Activated T-cell treated with anti-CD3 and anti-CD28 coated beads, Interleukin-2, amount 50 U/mL, for 4 hours (primary cell): Measurements from ENCODE around the gene KDM4C. TPM values are rescaled to one million over a fixed set of nuclear protein-coding genes. Genes with fewer than 3 reads are reported as not detected.

Experiments
- ATAC-seq, 2 donors: fragments of 200-7000 bp; cut with Tn5 transposase; one replicate each; pipeline ENCODE4 v1.10.0; 2021
- DNase-seq: peaks from one replicate; pipeline ENCODE4 v3.0.0-alpha.2; 2020
- H3K27me3 Mint-ChIP-seq: one replicate; pipeline ENCODE4 v1.8.0; 2021; ENCODE audit warnings: low read depth, mixed read lengths
- H3K36me3 Mint-ChIP-seq: one replicate; pipeline ENCODE4 v1.8.0; 2022; ENCODE audit warnings: mixed read lengths; ENCODE audit not compliant: insufficient read depth
- H3K4me1 Mint-ChIP-seq: one replicate; pipeline ENCODE4 v1.8.0; 2021; ENCODE audit warnings: low read depth, mixed read lengths
- H3K4me3 Mint-ChIP-seq: one replicate; pipeline ENCODE4 v1.8.0; 2021; ENCODE audit warnings: mild to moderate bottlenecking, moderate library complexity, mixed read lengths
- H3K9me3 Mint-ChIP-seq: one replicate; pipeline ENCODE4 v1.8.0; 2021; ENCODE audit warnings: mixed read lengths
- total RNA-seq, 3 donors: library from RNA; stranded (reverse); gene quantifications; one replicate each; pipeline ENCODE4 v1.2.1, GENCODE V29; 2021

KDM4C gene
- total RNA-seq, 3 donors from 2014 or later = 22.9 to 26.5 (median 25.6) TPM

DNA sequence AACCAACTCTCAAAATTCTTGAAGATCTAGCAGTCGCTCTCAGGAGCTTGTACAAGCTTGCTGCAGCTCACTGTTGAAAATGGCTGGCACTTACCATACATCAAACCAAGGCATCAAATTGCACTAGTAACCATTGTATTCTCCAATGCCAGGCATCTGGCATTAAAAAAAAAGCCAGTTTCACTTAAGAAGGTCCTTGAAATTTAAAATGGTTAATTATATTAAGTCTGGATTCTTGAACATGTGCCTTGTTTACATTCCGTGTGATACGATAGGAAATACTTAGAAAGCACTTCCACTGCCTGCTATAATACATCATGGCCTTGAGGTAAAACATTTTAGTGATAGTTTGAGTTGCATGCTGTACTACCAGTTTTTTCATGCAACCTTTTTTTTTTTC lies 300.7 kb downstream of the KDM4C start:
- ATAC-seq = no peak
- peaks cover 19% of the 10 kb centered on the region for H3K36me3 Mint-ChIP-seq

DNA sequence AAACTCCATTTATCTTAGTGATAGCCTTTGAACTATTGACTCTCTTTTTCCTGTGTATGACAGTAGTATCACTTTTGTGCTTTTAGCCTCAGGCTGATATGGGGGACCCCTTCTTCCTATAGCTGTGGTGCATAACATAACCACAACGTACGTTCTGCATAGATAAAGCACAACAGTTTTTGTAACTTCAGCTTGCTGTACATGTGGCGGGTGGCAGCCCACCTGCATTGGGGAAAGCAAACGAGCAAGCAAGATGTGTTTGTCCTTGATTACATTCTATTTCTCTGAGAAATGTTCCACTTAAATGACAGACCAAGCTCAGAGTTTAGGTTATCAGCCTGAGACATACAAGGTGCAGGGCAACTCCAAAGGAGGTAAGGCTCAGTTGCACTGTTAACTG lies 309.4 kb downstream of the KDM4C start:
- no peak for ATAC-seq
- DNase-seq = no peak

More for the DNA sequence above, 300.7 kb downstream of the KDM4C start:
- H3K9me3 Mint-ChIP-seq = no peaks in the 10 kb centered on the region
- H3K27me3 Mint-ChIP-seq = no peaks in the 10 kb centered on the region
- peaks cover 2% of the 10 kb centered on the region for H3K4me1 Mint-ChIP-seq
- DNase-seq = no peak
- H3K4me3 Mint-ChIP-seq = no peak overlapping the region

DNA sequence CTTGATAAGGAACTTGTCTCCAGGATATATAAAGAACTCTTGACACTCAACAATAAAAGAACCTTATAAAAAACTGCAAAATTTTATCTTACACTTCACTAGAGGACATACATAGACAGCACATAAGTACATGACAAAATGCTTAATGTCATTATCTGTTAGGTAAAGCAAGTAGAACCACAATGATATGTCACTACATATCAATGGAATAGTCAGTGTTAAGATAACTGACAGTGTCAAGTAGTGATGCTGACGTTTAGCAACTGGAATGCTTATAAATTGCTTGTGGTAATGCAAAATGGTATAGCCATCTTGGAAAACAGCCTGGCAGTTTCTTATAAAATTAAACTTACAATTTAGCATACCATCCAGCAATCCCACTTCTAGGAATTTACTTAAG lies 314.1 kb downstream of the KDM4C start:
- Mint-ChIP-seq H3K4me1 (no peaks in the 10 kb centered on the region), H3K9me3 (no peaks in the 10 kb centered on the region), H3K36me3 (peaks cover 29% of the 10 kb centered on the region), H3K27me3 (no peaks in the 10 kb centered on the region), H3K4me3 (no peak overlapping the region)
- DNase-seq (no peak), ATAC-seq (no peak)

More for the DNA sequence above, 309.4 kb downstream of the KDM4C start:
- H3K36me3 Mint-ChIP-seq = peaks cover 17% of the 10 kb centered on the region
- no peaks in the 10 kb centered on the region for H3K27me3 Mint-ChIP-seq
- H3K4me1 Mint-ChIP-seq = no peaks in the 10 kb centered on the region
- no peaks in the 10 kb centered on the region for H3K9me3 Mint-ChIP-seq
- no peak overlapping the region for H3K4me3 Mint-ChIP-seq

DNA sequence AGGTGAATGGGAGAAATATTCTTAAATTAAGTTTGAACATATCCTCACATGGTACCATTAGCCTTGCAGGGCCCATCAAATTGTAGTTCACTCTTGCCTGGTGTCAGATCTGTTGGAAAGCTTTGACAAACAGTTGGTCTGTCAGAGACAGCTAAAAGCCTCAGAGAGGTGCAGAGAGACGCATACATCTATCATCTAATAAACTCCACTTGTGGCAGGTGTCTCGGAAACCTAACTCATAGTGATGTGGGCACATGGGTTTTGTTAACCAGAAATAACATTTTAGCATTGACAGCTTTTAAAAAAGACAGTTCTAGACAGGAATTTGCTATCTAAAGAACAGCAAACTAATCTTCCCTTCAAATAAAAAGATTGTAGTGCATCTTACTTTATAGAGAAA lies 315.9 kb downstream of the KDM4C start:
- ATAC-seq (no peak), DNase-seq (no peak)
- H3K9me3 Mint-ChIP-seq = no peaks in the 10 kb centered on the region
- no peaks in the 10 kb centered on the region for H3K27me3 Mint-ChIP-seq
- H3K36me3 Mint-ChIP-seq = peaks cover 36% of the 10 kb centered on the region
- H3K4me1 Mint-ChIP-seq = no peaks in the 10 kb centered on the region
- no peak overlapping the region for H3K4me3 Mint-ChIP-seq

DNA sequence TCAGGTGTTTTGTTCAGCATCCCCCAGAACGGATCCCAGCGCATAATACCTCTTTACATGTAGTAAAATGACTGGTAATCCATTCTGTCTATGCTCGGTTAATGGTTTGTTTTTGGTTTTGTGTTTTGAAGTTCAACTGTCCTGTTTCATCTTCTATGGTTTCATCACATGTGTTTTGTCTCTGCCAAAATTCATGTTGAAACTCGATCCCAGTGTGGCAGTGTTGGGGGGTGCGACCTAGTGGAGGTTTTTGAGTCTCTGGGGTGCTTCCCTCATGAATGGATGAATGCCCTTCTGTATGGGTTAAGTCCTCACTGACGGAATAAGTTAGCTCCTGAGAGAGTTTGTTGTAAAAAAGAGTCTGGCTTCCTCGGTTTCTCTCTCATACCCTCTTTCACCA lies 317.4 kb downstream of the KDM4C start:
- ATAC-seq (no peak), DNase-seq (no peak)
- H3K36me3 Mint-ChIP-seq = peaks cover 44% of the 10 kb centered on the region
- no peaks in the 10 kb centered on the region for H3K4me1 Mint-ChIP-seq
- H3K4me3 Mint-ChIP-seq = no peak overlapping the region
- H3K9me3 Mint-ChIP-seq = no peaks in the 10 kb centered on the region
- H3K27me3 Mint-ChIP-seq = no peaks in the 10 kb centered on the region

DNA sequence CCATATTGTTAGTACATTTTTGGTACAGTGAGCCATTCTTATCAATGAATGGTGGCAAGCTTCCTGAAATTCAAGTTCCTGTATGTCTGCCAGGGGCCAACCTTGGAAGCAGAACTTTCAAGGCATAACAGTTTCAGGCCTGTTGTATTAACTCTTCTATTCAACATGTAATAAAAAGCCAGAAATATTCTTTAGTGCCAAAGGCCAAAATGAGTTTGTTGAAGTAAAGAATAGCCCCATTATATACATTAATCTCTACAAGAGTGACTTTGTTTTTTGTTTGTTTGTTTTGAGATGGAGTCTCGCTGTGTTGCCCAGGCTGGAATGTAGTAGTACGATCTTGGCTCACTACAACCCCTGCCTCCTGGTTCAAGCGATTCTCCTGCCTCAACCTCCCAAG lies 321.3 kb downstream of the KDM4C start:
- DNase-seq (no peak), ATAC-seq (no peak)
- Mint-ChIP-seq H3K4me3 (no peak overlapping the region), H3K4me1 (no peaks in the 10 kb centered on the region), H3K27me3 (no peaks in the 10 kb centered on the region), H3K36me3 (peaks cover 45% of the 10 kb centered on the region), H3K9me3 (no peaks in the 10 kb centered on the region)

DNA sequence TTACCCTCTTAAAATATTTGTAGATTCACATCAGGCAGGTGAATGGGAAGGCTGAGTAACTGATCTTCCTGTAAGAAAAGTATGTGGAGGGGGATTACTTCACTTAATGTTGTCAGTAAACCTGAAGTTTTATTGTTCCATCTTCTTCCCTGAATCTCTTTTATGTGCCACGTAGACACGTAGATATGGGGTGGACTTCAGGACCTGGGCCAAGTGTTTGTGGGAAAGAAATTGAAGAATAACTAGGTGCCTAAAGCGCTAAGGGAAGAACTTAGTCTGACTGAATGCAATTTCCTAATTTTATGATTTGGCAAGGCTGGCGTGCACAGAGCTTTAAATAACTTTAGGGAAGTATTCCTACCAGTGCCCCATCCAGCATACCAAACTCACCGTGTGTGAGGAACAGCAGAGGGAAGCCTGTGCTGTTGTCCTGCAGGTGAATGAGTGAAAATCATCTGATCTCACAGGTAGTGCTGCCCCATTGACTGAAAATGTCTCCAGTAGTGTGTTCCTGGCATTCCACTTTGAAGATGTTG lies 323.4 kb downstream of the KDM4C start:
- DNase-seq (no peak), ATAC-seq (no peak)
- peaks cover 36% of the 10 kb centered on the region for H3K36me3 Mint-ChIP-seq
- H3K27me3 Mint-ChIP-seq = no peaks in the 10 kb centered on the region
- no peaks in the 10 kb centered on the region for H3K9me3 Mint-ChIP-seq
- no peaks in the 10 kb centered on the region for H3K4me1 Mint-ChIP-seq
- H3K4me3 Mint-ChIP-seq = no peak overlapping the region

DNA sequence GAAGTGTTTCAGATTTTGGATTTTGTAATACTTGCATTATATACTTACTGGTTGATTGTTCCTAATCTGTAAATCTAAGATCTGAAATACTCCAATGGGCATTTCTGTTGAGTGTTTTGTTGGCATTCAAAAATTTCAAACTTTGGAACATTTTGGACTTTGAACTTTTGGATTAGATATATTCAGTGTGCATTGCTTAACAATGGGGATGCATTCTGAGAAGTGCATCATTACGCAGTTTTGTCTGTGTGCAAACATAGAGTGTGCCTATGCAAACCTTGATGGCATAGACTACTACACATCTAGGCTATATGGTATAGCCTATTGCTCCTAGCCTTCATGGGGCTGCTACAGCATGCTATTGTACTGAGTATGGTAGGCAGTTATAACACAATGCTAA lies 325.4 kb downstream of the KDM4C start:
- ATAC-seq = no peak
- peaks cover 30% of the 10 kb centered on the region for H3K36me3 Mint-ChIP-seq
- H3K27me3 Mint-ChIP-seq = no peaks in the 10 kb centered on the region

DNA sequence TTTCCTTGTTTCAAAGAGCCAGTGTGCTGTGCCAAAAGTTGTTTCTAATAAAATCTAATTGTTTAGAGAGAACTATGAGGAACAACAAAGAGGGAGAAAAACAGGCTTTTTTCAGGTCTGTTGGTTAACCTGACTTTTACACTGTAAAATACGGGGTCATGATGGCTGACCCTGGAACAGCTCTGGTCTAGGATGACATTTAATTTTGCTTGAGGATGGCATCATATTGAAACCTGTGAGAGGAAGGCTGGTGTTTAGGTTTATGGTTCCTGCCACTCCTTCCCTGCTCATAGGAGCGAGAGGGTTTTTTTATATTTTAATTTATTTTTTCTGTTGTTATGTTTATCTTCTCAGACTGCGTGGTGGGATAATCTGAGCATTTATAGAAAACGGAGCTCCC lies 327.6 kb downstream of the KDM4C start:
- H3K9me3 Mint-ChIP-seq = no peaks in the 10 kb centered on the region
- DNase-seq (no peak), ATAC-seq (no peak)
- H3K4me1 Mint-ChIP-seq = no peaks in the 10 kb centered on the region
- H3K4me3 Mint-ChIP-seq = no peak overlapping the region
- no peaks in the 10 kb centered on the region for H3K27me3 Mint-ChIP-seq
- peaks cover 20% of the 10 kb centered on the region for H3K36me3 Mint-ChIP-seq

More for the DNA sequence above, 325.4 kb downstream of the KDM4C start:
- DNase-seq = no peak
- Mint-ChIP-seq H3K4me3 (no peak overlapping the region), H3K4me1 (no peaks in the 10 kb centered on the region), H3K9me3 (no peaks in the 10 kb centered on the region)

DNA sequence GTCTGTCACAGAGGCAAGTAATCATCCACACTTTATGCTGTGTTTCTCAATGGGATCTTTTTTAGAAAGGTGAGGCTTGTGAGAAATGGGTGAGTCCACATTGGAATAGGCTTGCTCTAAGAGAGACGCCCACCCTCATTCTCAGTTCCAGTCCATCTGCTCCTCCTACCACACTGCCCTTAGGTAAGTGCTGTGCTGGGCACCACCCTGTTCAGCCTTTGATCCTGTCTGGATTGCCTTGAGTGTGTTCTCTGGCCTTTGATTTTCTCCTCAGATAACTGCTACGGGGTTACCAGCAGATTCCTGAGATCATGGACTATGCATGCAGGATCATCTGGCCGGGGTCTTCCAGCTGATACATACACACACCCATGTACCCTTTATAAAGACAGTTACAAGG lies 328.6 kb downstream of the KDM4C start:
- Mint-ChIP-seq H3K27me3 (no peaks in the 10 kb centered on the region), H3K36me3 (peaks cover 20% of the 10 kb centered on the region), H3K4me1 (no peaks in the 10 kb centered on the region), H3K4me3 (no peak overlapping the region), H3K9me3 (no peaks in the 10 kb centered on the region)
- no peak for DNase-seq
- no peak for ATAC-seq

DNA sequence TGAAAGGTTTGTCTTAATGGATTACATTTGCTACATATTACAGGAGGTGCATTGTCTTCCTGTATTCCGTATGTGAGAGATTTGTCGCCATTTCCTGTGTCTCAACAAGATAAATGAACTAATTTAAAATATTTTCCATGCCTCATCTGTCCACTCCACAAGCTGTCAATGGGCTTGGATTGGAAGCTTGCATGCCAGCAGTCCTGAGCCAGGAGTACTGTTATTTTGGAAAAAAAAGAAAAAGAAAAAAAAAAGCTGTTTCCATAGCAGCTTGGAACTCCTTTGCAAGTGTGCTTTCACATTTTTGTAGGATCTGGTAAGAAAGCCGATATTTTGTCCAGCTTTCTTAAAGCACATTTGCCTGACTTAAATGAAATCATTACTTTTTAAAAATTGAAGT lies 330.8 kb downstream of the KDM4C start:
- Mint-ChIP-seq H3K27me3 (no peaks in the 10 kb centered on the region), H3K4me3 (no peak overlapping the region), H3K9me3 (no peaks in the 10 kb centered on the region), H3K36me3 (peaks cover 32% of the 10 kb centered on the region), H3K4me1 (no peaks in the 10 kb centered on the region)
- ATAC-seq (no peak), DNase-seq (no peak)

DNA sequence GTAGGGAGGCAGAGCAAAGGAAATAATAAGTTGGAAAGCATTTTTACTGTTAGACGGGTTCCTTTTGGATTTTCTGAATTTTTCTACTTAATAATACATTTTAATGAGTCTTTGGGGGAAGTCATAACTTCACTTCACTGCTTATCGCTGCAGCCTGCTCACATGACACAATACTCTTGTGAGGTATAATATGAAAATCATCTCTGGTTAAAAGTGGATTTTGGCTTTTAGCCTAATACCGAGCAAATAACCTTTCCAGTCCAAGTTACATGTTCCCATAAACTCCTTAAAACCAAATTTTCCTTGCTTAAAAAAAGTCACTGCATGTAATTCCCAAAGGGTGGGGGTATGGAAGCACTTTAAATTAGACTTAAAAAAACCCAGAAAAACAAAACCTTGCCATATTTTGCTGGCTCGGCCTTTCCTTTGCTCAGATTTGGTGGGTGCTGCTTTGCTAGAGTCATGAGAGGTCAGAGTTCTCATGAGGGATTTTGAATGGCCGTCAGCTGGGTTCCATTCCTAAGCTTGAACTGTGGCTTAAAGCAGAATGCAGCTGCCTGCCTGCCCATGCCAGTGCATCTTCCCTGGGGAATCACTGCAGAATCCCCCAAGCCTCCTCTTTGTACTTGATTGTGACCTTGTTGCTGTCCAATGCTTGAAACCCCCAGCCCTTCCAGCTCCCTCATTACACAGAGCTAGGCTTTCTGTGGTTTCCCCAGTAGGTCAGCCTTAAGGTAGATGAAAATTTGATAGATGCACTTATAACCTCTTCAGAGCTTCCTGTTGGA lies 331.8 kb downstream of the KDM4C start:
- DNase-seq (no peak), ATAC-seq (no peak)
- H3K27me3 Mint-ChIP-seq = no peaks in the 10 kb centered on the region
- H3K36me3 Mint-ChIP-seq = peaks cover 36% of the 10 kb centered on the region
- H3K9me3 Mint-ChIP-seq = no peaks in the 10 kb centered on the region
- no peak overlapping the region for H3K4me3 Mint-ChIP-seq
- no peaks in the 10 kb centered on the region for H3K4me1 Mint-ChIP-seq

DNA sequence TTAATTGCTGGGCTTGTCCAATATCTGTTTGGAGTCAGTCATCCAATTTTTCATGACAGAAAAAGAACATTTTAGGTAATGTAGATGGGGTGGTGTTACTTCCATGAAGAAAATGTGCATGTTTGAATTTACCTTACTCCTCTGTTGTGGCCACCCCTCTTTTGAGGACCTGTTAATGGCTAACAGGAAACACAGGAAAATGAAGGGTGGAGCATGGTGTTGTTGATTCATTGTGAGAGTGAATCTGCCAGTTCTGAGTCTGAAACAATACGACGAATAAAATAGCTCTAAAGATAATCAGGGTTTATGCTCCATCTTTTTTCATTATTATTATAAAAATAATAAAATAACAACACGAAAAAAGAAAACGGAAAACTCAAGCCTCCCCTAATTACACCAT lies 335.3 kb downstream of the KDM4C start:
- Mint-ChIP-seq H3K27me3 (no peaks in the 10 kb centered on the region), H3K36me3 (peaks cover 52% of the 10 kb centered on the region)

DNA sequence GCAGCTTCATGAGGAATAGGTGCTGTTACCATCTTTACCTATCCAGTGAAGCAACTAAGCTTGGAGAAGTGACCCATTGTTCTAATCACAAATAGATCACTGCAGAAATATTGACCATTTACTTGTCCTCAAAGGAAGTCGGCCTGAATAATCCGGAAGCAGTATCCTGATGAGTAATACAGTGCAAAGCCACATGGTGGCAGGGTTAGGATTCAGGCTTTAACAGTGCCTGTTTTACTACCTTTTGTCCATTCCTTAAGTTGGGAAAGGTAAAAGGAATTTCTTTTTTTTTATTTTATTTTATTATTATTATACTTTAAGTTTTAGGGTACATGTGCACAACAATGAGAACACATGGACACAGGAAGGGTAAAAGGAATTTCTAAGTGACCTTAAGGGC lies 336.3 kb downstream of the KDM4C start:
- DNase-seq (no peak), ATAC-seq (no peak)
- no peak overlapping the region for H3K4me3 Mint-ChIP-seq
- H3K4me1 Mint-ChIP-seq = no peaks in the 10 kb centered on the region
- H3K9me3 Mint-ChIP-seq = peaks cover 6% of the 10 kb centered on the region
- H3K27me3 Mint-ChIP-seq = no peaks in the 10 kb centered on the region
- peaks cover 60% of the 10 kb centered on the region for H3K36me3 Mint-ChIP-seq

More for the DNA sequence above, 335.3 kb downstream of the KDM4C start:
- DNase-seq = no peak
- ATAC-seq = no peak
- Mint-ChIP-seq H3K4me3 (no peak overlapping the region), H3K9me3 (no peaks in the 10 kb centered on the region), H3K4me1 (no peaks in the 10 kb centered on the region)

DNA sequence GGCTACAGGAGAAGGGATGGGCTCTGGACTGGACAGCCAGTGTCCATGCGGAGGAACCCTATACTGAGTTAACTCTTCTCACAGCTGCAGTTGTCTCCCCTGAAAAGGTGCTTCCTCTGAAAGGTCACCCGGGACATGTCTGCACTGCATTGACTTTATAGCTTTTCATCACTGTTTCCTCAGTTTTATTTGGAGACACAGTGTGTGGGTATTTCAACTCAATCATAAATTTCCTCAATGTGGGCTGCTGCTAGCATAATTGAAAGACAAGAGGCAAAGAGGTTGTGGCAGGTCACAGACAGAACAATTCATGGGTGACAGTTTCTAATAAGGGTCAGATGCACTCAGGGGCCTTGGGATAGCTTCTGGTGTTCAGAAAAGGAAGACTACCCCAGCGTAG lies 336.8 kb downstream of the KDM4C start:
- Mint-ChIP-seq H3K9me3 (peaks cover 11% of the 10 kb centered on the region), H3K4me3 (no peak overlapping the region), H3K36me3 (peaks cover 65% of the 10 kb centered on the region), H3K27me3 (no peaks in the 10 kb centered on the region), H3K4me1 (no peaks in the 10 kb centered on the region)
- ATAC-seq = no peak
- no peak for DNase-seq
